Stimulated activated CD4-positive, alpha-beta T cell treated with anti-CD3 and anti-CD28 coated beads, Interleukin-1b, Interleukin-23, amount 100 ng/mL, for 24 hours (primary cell): Measurements from ENCODE around the gene MRFAP1L1.
"Not testable (repeated sequence)": the region's sequence is repeated elsewhere in the genome, so short reads cannot be mapped to it uniquely, and the experiment has no call there.

ENCODE experiments used
- DNase-seq, 4 experiments: peaks; one replicate each; pipeline ENCODE4 v3.0.0-alpha.2; 2020; ENCODE audit warnings: low read depth in 4 of 4, low spot score in 1 of 4

The MRFAP1L1 gene

GRCh38 chr4:6734165-6734786 is 24.6 kb upstream of the MRFAP1L1 start:
- DNase-seq: no peak

GRCh38 chr4:6733358-6734164 is 23.9 kb upstream of the MRFAP1L1 start:
- no peak for DNase-seq

- DNase-seq: no peak
Measured at GRCh38 chr4:6732441-6733357, 23.0 kb upstream of the MRFAP1L1 start.

GRCh38 chr4:6731780-6732179 is 22.1 kb upstream of the MRFAP1L1 start:
- no peak for DNase-seq

GRCh38 chr4:6731318-6731675 is 21.6 kb upstream of the MRFAP1L1 start:
- no peak for DNase-seq

- DNase-seq: no peak
Measured at GRCh38 chr4:6730603-6731317, 21.1 kb upstream of the MRFAP1L1 start.

- no peak for DNase-seq
Measured at GRCh38 chr4:6728320-6729029, 18.8 kb upstream of the MRFAP1L1 start.

- no peak for DNase-seq
Measured at GRCh38 chr4:6727943-6728250, 18.2 kb upstream of the MRFAP1L1 start.

- DNase-seq: no peak
Measured at GRCh38 chr4:6727081-6727942, 17.6 kb upstream of the MRFAP1L1 start.

- not testable (repeated sequence) for DNase-seq
Measured at GRCh38 chr4:6725427-6725961, 15.8 kb upstream of the MRFAP1L1 start.

- no peak for DNase-seq
Measured at GRCh38 chr4:6724421-6725111, 14.9 kb upstream of the MRFAP1L1 start.

- DNase-seq: no peak
Measured at GRCh38 chr4:6723851-6724250, 14.2 kb upstream of the MRFAP1L1 start.

- no peak for DNase-seq
Measured at GRCh38 chr4:6722891-6723290, 13.2 kb upstream of the MRFAP1L1 start.

- DNase-seq: no peak
Measured at GRCh38 chr4:6721121-6721520, 11.5 kb upstream of the MRFAP1L1 start.

- peak; percentile 71 to 76 (median 74) for DNase-seq
Measured at GRCh38 chr4:6720202-6720699, 10.6 kb upstream of the MRFAP1L1 start.

- no peak for DNase-seq
Measured at GRCh38 chr4:6719611-6720179, 10.0 kb upstream of the MRFAP1L1 start.

- DNase-seq: no peak
Measured at GRCh38 chr4:6718932-6719610, 9.4 kb upstream of the MRFAP1L1 start.
